ENCODE results near the gene HOXB6.

The HOXB6 gene

GRCh38 chr17:48564188-48565021, 40.4 kb downstream of the HOXB6 start:
- DNase-seq: no peak

- DNase-seq: no peak
These were observed 41.0 kb downstream of the HOXB6 start for GRCh38 chr17:48563867-48564187.

GRCh38 chr17:48563385-48563838, 41.4 kb downstream of the HOXB6 start:
- no peak for DNase-seq

- DNase-seq: no peak
These were observed 41.9 kb downstream of the HOXB6 start for GRCh38 chr17:48562934-48563333.

- DNase-seq: no peak
These were observed 42.6 kb downstream of the HOXB6 start for GRCh38 chr17:48561884-48562810.

- DNase-seq: no peak
These were observed 44.7 kb downstream of the HOXB6 start for GRCh38 chr17:48559840-48560817.

- no peak for DNase-seq
These were observed 45.5 kb downstream of the HOXB6 start for GRCh38 chr17:48559122-48559839.

GRCh38 chr17:48558831-48559121, 46.0 kb downstream of the HOXB6 start:
- DNase-seq: no peak

- DNase-seq: no peak
These were observed 46.5 kb downstream of the HOXB6 start for GRCh38 chr17:48558057-48558830.

- DNase-seq: no peak
These were observed 48.0 kb downstream of the HOXB6 start for GRCh38 chr17:48556576-48557401.

- DNase-seq: no peak
These were observed 48.6 kb downstream of the HOXB6 start for GRCh38 chr17:48556229-48556575.

- DNase-seq: peak; percentile 76
These were observed 49.2 kb downstream of the HOXB6 start for GRCh38 chr17:48555258-48556228.

GRCh38 chr17:48554412-48555257, 50.2 kb downstream of the HOXB6 start:
- DNase-seq: no peak

- no peak for DNase-seq
These were observed 51.0 kb downstream of the HOXB6 start for GRCh38 chr17:48553826-48554225.

GRCh38 chr17:48553190-48553547, 51.6 kb downstream of the HOXB6 start:
- DNase-seq: no peak

- no peak for DNase-seq
These were observed 52.2 kb downstream of the HOXB6 start for GRCh38 chr17:48552466-48553189.

- no peak for DNase-seq
These were observed 53.0 kb downstream of the HOXB6 start for GRCh38 chr17:48551596-48552465.

Measured in NCI-H1436 treated with DMSO at 0.1 percent for 48 hours (cell line).